K562 (cell line): Measurements from ENCODE around the gene PPARD. TPM values are rescaled to one million over a fixed set of nuclear protein-coding genes. Genes with fewer than 3 reads are reported as not detected.

ENCODE experiments used
- BCL6 ChIP-seq: fragments of 250-450 bp; sonication (Bioruptor Pico); IDR thresholded peaks from 2 replicates; pipeline ENCODE4 v1.4.0; 2020
- BCOR ChIP-seq: fragments of 450-650 bp; IDR thresholded peaks from 2 replicates; pipeline ENCODE4 v1.6.1; 2016
- CCNT2 ChIP-seq: IDR thresholded peaks from 2 replicates; pipeline ENCODE4 v1.6.1; 2011; ENCODE audit warnings: borderline replicate concordance, low read depth, mild to moderate bottlenecking, moderate library complexity, mixed read lengths, low read length; ENCODE audit not compliant: insufficient read length; ENCODE audit errors: extremely low read depth
- HMGN3 ChIP-seq: IDR thresholded peaks from 2 replicates; pipeline ENCODE4 v1.6.1; 2011; ENCODE audit warnings: borderline replicate concordance, low read depth, mild to moderate bottlenecking, mixed read lengths, low read length; ENCODE audit not compliant: insufficient read length; ENCODE audit errors: extremely low read depth
- HNRNPK ChIP-seq: fragments of 200-400 bp; formaldehyde crosslinking; IDR thresholded peaks from one replicate; pipeline ENCODE4 v1.6.1; 2018; ENCODE audit warnings: mild to moderate bottlenecking, low read depth, low read length; ENCODE audit not compliant: poor library complexity, severe bottlenecking
- KAT2B ChIP-seq: IDR thresholded peaks from one replicate; pipeline ENCODE4 v1.6.1; 2012; ENCODE audit warnings: low read depth, mild to moderate bottlenecking, control low read depth, inconsistent platforms, low read length, moderate library complexity
- PHB ChIP-seq: fragments of 250-450 bp; sonication (Bioruptor Pico); IDR thresholded peaks from 2 replicates; pipeline ENCODE4 v1.5.0; 2021
- POLR2A ChIP-seq: fragments of 450-650 bp; conservative IDR thresholded peaks from 2 replicates; pipeline ENCODE4 v1.6.1; 2016
- POU5F1 ChIP-seq: fragments of 150-350 bp; IDR thresholded peaks from 2 replicates; pipeline ENCODE4 v1.6.1; 2014; ENCODE audit warnings: borderline replicate concordance, low read length, low read depth, mild to moderate bottlenecking; ENCODE audit not compliant: partially characterized antibody
- PRMT5 ChIP-seq: sonication (generic); formaldehyde crosslinking; IDR thresholded peaks from 2 replicates; pipeline ENCODE4 v1.5.0; 2020; ENCODE audit warnings: missing genetic modification reagents
- RBBP5 ChIP-seq: fragments of 200-600 bp; sonication (generic); IDR thresholded peaks from 2 replicates; pipeline ENCODE4 v1.6.1; 2012; ENCODE audit warnings: borderline replicate concordance, mild to moderate bottlenecking, low read length, control low read depth, inconsistent platforms; ENCODE audit not compliant: insufficient read depth, poor library complexity, severe bottlenecking
- SAP30 ChIP-seq: fragments of 200-600 bp; sonication (generic); IDR thresholded peaks from 2 replicates; pipeline ENCODE4 v1.6.1; 2012; ENCODE audit warnings: borderline replicate concordance, low read depth, mild to moderate bottlenecking, moderate library complexity, low read length, control low read depth, inconsistent platforms; ENCODE audit not compliant: insufficient read depth, poor library complexity, severe bottlenecking
- SOX6 ChIP-seq: fragments of 450-650 bp; IDR thresholded peaks from 2 replicates; pipeline ENCODE4 v1.6.1; 2014; ENCODE audit warnings: mild to moderate bottlenecking
- SRSF9 ChIP-seq: fragments of 200-400 bp; formaldehyde crosslinking; IDR thresholded peaks from 2 replicates; pipeline ENCODE4 v1.6.1; 2017; ENCODE audit warnings: low read depth, low read length, borderline replicate concordance
- TRIM24 ChIP-seq, 2 experiments: fragments of 450-650 bp; IDR thresholded peaks; 2 replicates each; pipeline ENCODE4 v1.6.1; 2016
- ZBTB8A ChIP-seq: fragments of 450-650 bp; IDR thresholded peaks from 2 replicates; pipeline ENCODE4 v1.6.1; 2018; ENCODE audit warnings: mild to moderate bottlenecking, moderate library complexity; ENCODE audit not compliant: partially characterized antibody
- ZFP36 ChIP-seq: fragments of 150-350 bp; IDR thresholded peaks from 2 replicates; pipeline ENCODE4 v1.6.1; 2018; ENCODE audit warnings: low read length, low read depth; ENCODE audit not compliant: partially characterized antibody
- ZNF79 ChIP-seq: fragments of 250-450 bp; sonication (Bioruptor Pico); IDR thresholded peaks from 2 replicates; pipeline ENCODE4 v1.4.0; 2020; ENCODE audit warnings: low read depth, mild to moderate bottlenecking, moderate library complexity
- polyA plus RNA-seq, 8 experiments: library from polyadenylated mRNA; depleted of rRNA in 4 of 8; stranded (reverse) in 5 of 8; unstranded in 3 of 8; fragments of >200 nt; fragmentation: Nextera tagmentation in 2 of 8; fragmentation: Illumina TruSeq in 1 of 8; extraction: Ambion mirVana in 2 of 8; extraction: Trizol in 1 of 8; gene quantifications; 2 replicates each; pipeline versions ENCODE4 v1.2.1 to v1.2.3, GENCODE V29; 2011 to 2014; ENCODE audit warnings: inconsistent platforms in 1 of 8, missing spikeins in 1 of 8
- total RNA-seq, 7 experiments: library from RNA; depleted of rRNA in 6 of 7; stranded (reverse); fragments of >200 nt in 6 of 7; fragmentation: Illumina TruSeq in 2 of 7; extraction: Trizol in 2 of 7; gene quantifications; 2 replicates each; pipeline versions ENCODE4 v1.2.1 to v1.2.3, GENCODE V29; 2011 to 2021; ENCODE audit warnings: low replicate concordance in 1 of 7
- TF ChIP-seq, protein P1 (sequence below), 2 experiments: fragments of 450-650 bp; conservative IDR thresholded peaks; 2 replicates each; pipeline ENCODE4 v1.6.1; 2017; ENCODE audit warnings: mild to moderate bottlenecking in 2 of 2, moderate library complexity in 2 of 2
- TF ChIP-seq, protein P2 (sequence below), 2 experiments: fragments of 450-650 bp; IDR thresholded peaks; 2 replicates each; pipeline ENCODE4 v1.6.1; 2018; ENCODE audit warnings: mild to moderate bottlenecking in 2 of 2, low read depth in 1 of 2; ENCODE audit not compliant: partially characterized antibody in 2 of 2
- TF ChIP-seq, protein P3 (sequence below), 2 experiments: fragments of 200-800 bp in 1 of 2; sonication (Bioruptor generic) in 1 of 2; sonication (generic) in 1 of 2; formaldehyde crosslinking in 1 of 2; IDR thresholded peaks in 1 of 2; conservative IDR thresholded peaks in 1 of 2; 2 replicates each; pipeline versions ENCODE4 v1.5.0 to v1.6.1; 2016 to 2020; ENCODE audit warnings: missing compliant biosample characterization in 1 of 2, missing genetic modification characterization in 1 of 2, missing genetic modification reagents in 1 of 2

Gene PPARD
- total and polyA plus RNA-seq, 9 of the 15 experiments (the other 6 are each of a cell fraction or from before 2014, with no cell fraction given) = 0.14 to 13.2 (median 3.8) TPM

GRCh38 chr6:35449287-35449881, 107.0 kb downstream of the PPARD start (continued):
- TF ChIP-seq, protein P1, sequence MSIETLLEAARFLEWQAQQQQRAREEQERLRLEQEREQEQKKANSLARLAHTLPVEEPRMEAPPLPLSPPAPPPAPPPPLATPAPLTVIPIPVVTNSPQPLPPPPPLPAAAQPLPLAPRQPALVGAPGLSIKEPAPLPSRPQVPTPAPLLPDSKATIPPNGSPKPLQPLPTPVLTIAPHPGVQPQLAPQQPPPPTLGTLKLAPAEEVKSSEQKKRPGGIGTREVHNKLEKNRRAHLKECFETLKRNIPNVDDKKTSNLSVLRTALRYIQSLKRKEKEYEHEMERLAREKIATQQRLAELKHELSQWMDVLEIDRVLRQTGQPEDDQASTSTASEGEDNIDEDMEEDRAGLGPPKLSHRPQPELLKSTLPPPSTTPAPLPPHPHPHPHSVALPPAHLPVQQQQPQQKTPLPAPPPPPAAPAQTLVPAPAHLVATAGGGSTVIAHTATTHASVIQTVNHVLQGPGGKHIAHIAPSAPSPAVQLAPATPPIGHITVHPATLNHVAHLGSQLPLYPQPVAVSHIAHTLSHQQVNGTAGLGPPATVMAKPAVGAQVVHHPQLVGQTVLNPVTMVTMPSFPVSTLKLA (conservative IDR thresholded peaks at IDR 0.05) = peak; percentile 33 to 40; a peak in 2 of 4 replicates
- TF ChIP-seq ZBTB8A (no peak), POLR2A (no peak), ZNF79 (0 out of 2 replicates have a peak, but pooled peaks have one; percentile 18), PHB (CRISPR knock-in tag) (no peak), BCL6 (CRISPR knock-in tag) (no peak), HNRNPK (no peak), TRIM24 (IDR thresholded peaks at IDR 0.05) (no peak), CCNT2 (no peak), BCOR (peak; percentile 75), POU5F1 (no peak), RBBP5 (no peak), SOX6 (no peak), PRMT5 (CRISPR knock-in tag) (no peak), HMGN3 (no peak), KAT2B (no peak), SAP30 (no peak), ZFP36 (no peak), SRSF9 (no peak)
- TF ChIP-seq, protein P2, sequence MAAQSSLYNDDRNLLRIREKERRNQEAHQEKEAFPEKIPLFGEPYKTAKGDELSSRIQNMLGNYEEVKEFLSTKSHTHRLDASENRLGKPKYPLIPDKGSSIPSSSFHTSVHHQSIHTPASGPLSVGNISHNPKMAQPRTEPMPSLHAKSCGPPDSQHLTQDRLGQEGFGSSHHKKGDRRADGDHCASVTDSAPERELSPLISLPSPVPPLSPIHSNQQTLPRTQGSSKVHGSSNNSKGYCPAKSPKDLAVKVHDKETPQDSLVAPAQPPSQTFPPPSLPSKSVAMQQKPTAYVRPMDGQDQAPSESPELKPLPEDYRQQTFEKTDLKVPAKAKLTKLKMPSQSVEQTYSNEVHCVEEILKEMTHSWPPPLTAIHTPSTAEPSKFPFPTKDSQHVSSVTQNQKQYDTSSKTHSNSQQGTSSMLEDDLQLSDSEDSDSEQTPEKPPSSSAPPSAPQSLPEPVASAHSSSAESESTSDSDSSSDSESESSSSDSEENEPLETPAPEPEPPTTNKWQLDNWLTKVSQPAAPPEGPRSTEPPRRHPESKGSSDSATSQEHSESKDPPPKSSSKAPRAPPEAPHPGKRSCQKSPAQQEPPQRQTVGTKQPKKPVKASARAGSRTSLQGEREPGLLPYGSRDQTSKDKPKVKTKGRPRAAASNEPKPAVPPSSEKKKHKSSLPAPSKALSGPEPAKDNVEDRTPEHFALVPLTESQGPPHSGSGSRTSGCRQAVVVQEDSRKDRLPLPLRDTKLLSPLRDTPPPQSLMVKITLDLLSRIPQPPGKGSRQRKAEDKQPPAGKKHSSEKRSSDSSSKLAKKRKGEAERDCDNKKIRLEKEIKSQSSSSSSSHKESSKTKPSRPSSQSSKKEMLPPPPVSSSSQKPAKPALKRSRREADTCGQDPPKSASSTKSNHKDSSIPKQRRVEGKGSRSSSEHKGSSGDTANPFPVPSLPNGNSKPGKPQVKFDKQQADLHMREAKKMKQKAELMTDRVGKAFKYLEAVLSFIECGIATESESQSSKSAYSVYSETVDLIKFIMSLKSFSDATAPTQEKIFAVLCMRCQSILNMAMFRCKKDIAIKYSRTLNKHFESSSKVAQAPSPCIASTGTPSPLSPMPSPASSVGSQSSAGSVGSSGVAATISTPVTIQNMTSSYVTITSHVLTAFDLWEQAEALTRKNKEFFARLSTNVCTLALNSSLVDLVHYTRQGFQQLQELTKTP (IDR thresholded peaks at IDR 0.05; ENCODE audit: low read depth in 1 of 2, partially characterized antibody in 2 of 2) = no peak
- TF ChIP-seq, protein P3, sequence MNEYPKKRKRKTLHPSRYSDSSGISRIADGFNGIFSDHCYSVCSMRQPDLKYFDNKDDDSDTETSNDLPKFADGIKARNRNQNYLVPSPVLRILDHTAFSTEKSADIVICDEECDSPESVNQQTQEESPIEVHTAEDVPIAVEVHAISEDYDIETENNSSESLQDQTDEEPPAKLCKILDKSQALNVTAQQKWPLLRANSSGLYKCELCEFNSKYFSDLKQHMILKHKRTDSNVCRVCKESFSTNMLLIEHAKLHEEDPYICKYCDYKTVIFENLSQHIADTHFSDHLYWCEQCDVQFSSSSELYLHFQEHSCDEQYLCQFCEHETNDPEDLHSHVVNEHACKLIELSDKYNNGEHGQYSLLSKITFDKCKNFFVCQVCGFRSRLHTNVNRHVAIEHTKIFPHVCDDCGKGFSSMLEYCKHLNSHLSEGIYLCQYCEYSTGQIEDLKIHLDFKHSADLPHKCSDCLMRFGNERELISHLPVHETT (CRISPR knock-in tag; conservative IDR thresholded peaks at IDR 0.05 in 1 of 2, IDR thresholded peaks at IDR 0.05 in 1 of 2) = no peak
